ENCODE results near the gene SH3RF3.

GRCh38 chr2:109372614-109373013 lies 243.6 kb downstream of the SH3RF3 start:
- no peak for TF ChIP-seq SMAD2 (IDR thresholded peaks at IDR 0.05; ENCODE audit: low read depth, low read length)
- TF ChIP-seq ZFP1 (CRISPR knock-in tag; IDR thresholded peaks at IDR 0.05) = no peak
- no peak for TF ChIP-seq ZNF780A (CRISPR knock-in tag; IDR thresholded peaks at IDR 0.05)
- no peak for TF ChIP-seq EGR1 (conservative IDR thresholded peaks at IDR 0.05)
- no peak for TF ChIP-seq KDM1A (IDR thresholded peaks at IDR 0.05)
